ENCODE data around the gene REV3L.

- TF ChIP-seq CTCF (IDR thresholded peaks at IDR 0.05; ENCODE audit: low read depth, low read length), result no peak
- TF ChIP-seq POLR2A (IDR thresholded peaks at IDR 0.05; ENCODE audit: extremely low read depth, insufficient read length), result no peak
- no peak for TF ChIP-seq MAX (IDR thresholded peaks at IDR 0.05; ENCODE audit: low read depth, low read length)
- TF ChIP-seq MYC (IDR thresholded peaks at IDR 0.05; ENCODE audit: low read depth, low read length), result no peak
Observed at GRCh38 chr6:111527367-111527766, 44.3 kb upstream of the REV3L start.
